ENCODE measurements around the gene CPLX1. TPM values are rescaled to one million over a fixed set of nuclear protein-coding genes. Genes with fewer than 3 reads are reported as not detected.

Gene CPLX1
- total RNA-seq, 1 experiment from 2014 or later = 3.5 TPM

DNA sequence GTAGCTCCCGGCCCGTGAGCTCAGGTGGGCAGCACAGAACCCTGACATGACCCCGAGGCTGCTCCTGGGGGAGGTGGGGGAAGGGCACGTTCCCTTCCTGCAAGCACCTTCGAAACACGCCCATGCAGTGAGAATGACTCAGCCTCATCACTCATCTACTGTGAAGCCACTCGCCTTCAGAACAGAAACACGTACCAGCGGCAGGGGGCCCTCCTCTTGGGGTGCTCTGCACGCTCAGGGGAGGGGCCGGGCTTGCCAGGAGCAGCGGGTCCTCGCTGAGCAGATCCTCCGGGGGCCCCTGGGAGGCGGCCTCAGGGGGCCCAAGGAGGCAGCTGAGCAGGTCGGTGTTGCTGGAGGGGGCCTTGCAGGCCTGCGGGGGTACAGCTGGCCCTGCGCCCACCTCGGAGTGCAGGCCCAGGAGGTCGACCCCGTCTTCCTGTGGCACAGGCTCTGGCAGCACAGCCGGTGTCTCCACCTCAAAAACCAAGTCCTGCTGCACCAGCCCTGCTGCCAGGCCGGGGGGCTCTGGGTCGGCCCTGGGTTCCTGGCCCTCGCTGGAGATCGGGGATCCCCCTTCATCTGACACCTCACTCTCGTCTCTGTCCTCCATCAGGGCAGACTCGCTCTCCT lies 40.9 kb upstream of the CPLX1 start (continued):
- TF ChIP-seq MXD4 (CRISPR knock-in tag; IDR thresholded peaks at IDR 0.05; ENCODE audit: borderline replicate concordance) (no peak), ATF1 (CRISPR knock-in tag; IDR thresholded peaks at IDR 0.05) (no peak), ZNF219 (CRISPR knock-in tag; IDR thresholded peaks at IDR 0.05; ENCODE audit: borderline replicate concordance) (no peak)
- TF ChIP-seq, protein P1, sequence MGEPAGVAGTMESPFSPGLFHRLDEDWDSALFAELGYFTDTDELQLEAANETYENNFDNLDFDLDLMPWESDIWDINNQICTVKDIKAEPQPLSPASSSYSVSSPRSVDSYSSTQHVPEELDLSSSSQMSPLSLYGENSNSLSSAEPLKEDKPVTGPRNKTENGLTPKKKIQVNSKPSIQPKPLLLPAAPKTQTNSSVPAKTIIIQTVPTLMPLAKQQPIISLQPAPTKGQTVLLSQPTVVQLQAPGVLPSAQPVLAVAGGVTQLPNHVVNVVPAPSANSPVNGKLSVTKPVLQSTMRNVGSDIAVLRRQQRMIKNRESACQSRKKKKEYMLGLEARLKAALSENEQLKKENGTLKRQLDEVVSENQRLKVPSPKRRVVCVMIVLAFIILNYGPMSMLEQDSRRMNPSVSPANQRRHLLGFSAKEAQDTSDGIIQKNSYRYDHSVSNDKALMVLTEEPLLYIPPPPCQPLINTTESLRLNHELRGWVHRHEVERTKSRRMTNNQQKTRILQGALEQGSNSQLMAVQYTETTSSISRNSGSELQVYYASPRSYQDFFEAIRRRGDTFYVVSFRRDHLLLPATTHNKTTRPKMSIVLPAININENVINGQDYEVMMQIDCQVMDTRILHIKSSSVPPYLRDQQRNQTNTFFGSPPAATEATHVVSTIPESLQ (CRISPR knock-in tag; IDR thresholded peaks at IDR 0.05) = no peak
- TF ChIP-seq, protein P2, sequence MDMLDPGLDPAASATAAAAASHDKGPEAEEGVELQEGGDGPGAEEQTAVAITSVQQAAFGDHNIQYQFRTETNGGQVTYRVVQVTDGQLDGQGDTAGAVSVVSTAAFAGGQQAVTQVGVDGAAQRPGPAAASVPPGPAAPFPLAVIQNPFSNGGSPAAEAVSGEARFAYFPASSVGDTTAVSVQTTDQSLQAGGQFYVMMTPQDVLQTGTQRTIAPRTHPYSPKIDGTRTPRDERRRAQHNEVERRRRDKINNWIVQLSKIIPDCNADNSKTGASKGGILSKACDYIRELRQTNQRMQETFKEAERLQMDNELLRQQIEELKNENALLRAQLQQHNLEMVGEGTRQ (CRISPR knock-in tag; IDR thresholded peaks at IDR 0.05) = no peak
- TF ChIP-seq, protein P3, sequence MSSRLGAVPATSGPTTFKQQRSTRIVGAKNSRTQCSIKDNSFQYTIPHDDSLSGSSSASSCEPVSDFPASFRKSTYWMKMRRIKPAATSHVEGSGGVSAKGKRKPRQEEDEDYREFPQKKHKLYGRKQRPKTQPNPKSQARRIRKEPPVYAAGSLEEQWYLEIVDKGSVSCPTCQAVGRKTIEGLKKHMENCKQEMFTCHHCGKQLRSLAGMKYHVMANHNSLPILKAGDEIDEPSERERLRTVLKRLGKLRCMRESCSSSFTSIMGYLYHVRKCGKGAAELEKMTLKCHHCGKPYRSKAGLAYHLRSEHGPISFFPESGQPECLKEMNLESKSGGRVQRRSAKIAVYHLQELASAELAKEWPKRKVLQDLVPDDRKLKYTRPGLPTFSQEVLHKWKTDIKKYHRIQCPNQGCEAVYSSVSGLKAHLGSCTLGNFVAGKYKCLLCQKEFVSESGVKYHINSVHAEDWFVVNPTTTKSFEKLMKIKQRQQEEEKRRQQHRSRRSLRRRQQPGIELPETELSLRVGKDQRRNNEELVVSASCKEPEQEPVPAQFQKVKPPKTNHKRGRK (CRISPR knock-in tag; IDR thresholded peaks at IDR 0.05; ENCODE audit: borderline replicate concordance) = no peak

DNA sequence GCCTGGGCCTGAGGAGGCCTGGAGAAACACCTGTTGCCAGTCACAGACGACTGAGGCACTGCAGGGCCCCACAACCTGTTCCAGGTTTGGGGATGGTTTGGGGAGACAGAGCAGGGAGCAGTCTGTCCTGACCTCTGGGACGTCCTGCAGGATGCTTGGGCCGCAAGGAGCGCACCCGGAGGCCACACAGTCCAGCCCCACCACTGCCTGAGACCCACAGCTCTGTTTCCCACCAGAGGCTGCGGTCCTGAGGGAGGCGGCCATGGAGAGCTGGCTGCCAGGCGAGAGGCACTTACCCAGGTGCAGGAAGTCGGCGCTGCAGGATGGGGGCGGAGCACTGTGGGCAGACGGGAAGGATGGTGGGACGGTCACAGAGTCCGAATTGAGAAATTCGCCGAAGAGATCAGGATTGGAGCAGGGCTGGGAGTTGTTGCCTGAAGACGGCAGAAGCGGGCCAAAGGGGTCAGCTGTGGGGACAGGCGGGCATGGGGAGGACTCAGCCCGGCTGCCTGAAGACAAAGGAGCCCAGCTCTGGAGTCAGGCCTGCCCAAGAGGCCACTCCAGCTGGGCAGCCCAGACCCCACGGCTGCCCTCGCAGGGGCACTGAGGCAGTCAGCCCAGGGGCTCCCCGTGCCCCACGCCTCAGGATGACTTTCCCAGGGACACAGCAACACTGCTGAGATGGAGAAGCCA lies 40.3 kb upstream of the CPLX1 start:
- ChIA-PET CTCF (interaction anchor here (0.9 kb wide), 1 partner anchor 25 kb away, joined by 3 read pairs; no protein-coding TSS in a partner anchor), POLR2A (no interaction called here)
- peak overlapping the region; percentile 68; the same call in 1 of the 2 replicates for H3K27ac Mint-ChIP-seq
- H3K4me3 Mint-ChIP-seq = no peak overlapping the region
- peaks cover 30% of the 10 kb centered on the region for H3K36me3 Mint-ChIP-seq
- no peaks in the 10 kb centered on the region for H3K4me1 Mint-ChIP-seq
- TF ChIP-seq ZNF263 (CRISPR knock-in tag; IDR thresholded peaks at IDR 0.05; ENCODE audit: low read depth) (no peak), EMX1 (CRISPR knock-in tag; IDR thresholded peaks at IDR 0.05) (no peak), NFATC4 (CRISPR knock-in tag; IDR thresholded peaks at IDR 0.05) (no peak), ZNF396 (CRISPR knock-in tag; IDR thresholded peaks at IDR 0.05; ENCODE audit: borderline replicate concordance) (no peak), SMAD4 (CRISPR knock-in tag; IDR thresholded peaks at IDR 0.05) (no peak), GABPB1 (CRISPR knock-in tag; IDR thresholded peaks at IDR 0.05) (no peak), TEAD4 (CRISPR knock-in tag; IDR thresholded peaks at IDR 0.05) (no peak), NR2C2 (CRISPR knock-in tag; IDR thresholded peaks at IDR 0.05) (no peak), RORB (CRISPR knock-in tag; IDR thresholded peaks at IDR 0.05) (no peak)
- TF ChIP-seq, protein P4, sequence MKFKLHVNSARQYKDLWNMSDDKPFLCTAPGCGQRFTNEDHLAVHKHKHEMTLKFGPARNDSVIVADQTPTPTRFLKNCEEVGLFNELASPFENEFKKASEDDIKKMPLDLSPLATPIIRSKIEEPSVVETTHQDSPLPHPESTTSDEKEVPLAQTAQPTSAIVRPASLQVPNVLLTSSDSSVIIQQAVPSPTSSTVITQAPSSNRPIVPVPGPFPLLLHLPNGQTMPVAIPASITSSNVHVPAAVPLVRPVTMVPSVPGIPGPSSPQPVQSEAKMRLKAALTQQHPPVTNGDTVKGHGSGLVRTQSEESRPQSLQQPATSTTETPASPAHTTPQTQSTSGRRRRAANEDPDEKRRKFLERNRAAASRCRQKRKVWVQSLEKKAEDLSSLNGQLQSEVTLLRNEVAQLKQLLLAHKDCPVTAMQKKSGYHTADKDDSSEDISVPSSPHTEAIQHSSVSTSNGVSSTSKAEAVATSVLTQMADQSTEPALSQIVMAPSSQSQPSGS (CRISPR knock-in tag; IDR thresholded peaks at IDR 0.05; ENCODE audit: borderline replicate concordance, low read depth) = no peak
- TF ChIP-seq, protein P5, sequence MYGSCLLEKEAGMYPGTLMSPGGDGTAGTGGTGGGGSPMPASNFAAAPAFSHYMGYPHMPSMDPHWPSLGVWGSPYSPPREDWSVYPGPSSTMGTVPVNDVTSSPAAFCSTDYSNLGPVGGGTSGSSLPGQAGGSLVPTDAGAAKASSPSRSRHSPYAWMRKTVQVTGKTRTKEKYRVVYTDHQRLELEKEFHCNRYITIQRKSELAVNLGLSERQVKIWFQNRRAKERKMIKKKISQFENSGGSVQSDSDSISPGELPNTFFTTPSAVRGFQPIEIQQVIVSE (CRISPR knock-in tag; IDR thresholded peaks at IDR 0.05; ENCODE audit: borderline replicate concordance) = no peak
- TF ChIP-seq, protein P6, sequence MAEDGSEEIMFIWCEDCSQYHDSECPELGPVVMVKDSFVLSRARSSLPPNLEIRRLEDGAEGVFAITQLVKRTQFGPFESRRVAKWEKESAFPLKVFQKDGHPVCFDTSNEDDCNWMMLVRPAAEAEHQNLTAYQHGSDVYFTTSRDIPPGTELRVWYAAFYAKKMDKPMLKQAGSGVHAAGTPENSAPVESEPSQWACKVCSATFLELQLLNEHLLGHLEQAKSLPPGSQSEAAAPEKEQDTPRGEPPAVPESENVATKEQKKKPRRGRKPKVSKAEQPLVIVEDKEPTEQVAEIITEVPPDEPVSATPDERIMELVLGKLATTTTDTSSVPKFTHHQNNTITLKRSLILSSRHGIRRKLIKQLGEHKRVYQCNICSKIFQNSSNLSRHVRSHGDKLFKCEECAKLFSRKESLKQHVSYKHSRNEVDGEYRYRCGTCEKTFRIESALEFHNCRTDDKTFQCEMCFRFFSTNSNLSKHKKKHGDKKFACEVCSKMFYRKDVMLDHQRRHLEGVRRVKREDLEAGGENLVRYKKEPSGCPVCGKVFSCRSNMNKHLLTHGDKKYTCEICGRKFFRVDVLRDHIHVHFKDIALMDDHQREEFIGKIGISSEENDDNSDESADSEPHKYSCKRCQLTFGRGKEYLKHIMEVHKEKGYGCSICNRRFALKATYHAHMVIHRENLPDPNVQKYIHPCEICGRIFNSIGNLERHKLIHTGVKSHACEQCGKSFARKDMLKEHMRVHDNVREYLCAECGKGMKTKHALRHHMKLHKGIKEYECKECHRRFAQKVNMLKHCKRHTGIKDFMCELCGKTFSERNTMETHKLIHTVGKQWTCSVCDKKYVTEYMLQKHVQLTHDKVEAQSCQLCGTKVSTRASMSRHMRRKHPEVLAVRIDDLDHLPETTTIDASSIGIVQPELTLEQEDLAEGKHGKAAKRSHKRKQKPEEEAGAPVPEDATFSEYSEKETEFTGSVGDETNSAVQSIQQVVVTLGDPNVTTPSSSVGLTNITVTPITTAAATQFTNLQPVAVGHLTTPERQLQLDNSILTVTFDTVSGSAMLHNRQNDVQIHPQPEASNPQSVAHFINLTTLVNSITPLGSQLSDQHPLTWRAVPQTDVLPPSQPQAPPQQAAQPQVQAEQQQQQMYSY (CRISPR knock-in tag; IDR thresholded peaks at IDR 0.05) = no peak
- TF ChIP-seq, protein P7, sequence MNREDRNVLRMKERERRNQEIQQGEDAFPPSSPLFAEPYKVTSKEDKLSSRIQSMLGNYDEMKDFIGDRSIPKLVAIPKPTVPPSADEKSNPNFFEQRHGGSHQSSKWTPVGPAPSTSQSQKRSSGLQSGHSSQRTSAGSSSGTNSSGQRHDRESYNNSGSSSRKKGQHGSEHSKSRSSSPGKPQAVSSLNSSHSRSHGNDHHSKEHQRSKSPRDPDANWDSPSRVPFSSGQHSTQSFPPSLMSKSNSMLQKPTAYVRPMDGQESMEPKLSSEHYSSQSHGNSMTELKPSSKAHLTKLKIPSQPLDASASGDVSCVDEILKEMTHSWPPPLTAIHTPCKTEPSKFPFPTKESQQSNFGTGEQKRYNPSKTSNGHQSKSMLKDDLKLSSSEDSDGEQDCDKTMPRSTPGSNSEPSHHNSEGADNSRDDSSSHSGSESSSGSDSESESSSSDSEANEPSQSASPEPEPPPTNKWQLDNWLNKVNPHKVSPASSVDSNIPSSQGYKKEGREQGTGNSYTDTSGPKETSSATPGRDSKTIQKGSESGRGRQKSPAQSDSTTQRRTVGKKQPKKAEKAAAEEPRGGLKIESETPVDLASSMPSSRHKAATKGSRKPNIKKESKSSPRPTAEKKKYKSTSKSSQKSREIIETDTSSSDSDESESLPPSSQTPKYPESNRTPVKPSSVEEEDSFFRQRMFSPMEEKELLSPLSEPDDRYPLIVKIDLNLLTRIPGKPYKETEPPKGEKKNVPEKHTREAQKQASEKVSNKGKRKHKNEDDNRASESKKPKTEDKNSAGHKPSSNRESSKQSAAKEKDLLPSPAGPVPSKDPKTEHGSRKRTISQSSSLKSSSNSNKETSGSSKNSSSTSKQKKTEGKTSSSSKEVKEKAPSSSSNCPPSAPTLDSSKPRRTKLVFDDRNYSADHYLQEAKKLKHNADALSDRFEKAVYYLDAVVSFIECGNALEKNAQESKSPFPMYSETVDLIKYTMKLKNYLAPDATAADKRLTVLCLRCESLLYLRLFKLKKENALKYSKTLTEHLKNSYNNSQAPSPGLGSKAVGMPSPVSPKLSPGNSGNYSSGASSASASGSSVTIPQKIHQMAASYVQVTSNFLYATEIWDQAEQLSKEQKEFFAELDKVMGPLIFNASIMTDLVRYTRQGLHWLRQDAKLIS (CRISPR knock-in tag; IDR thresholded peaks at IDR 0.05; ENCODE audit: borderline replicate concordance) = no peak
- TF ChIP-seq, protein P2 (CRISPR knock-in tag; IDR thresholded peaks at IDR 0.05) = no peak
- DNase-seq (ENCODE audit: low spot score) = no peak
- peaks cover 15% of the 10 kb centered on the region for H3K9me3 Mint-ChIP-seq
- H3K27me3 Mint-ChIP-seq (ENCODE audit: low read depth) = no peaks in the 10 kb centered on the region
- ATAC-seq = no peak
